GM12801 (cell line): ENCODE measurements around the gene SPTA1.

Source experiments
- CTCF ChIP-seq: IDR thresholded peaks from one replicate; pipeline ENCODE4 v1.5.1; 2011; ENCODE audit warnings: control low read depth; ENCODE audit not compliant: insufficient read length; ENCODE audit errors: extremely low read depth

Gene SPTA1

GRCh38 chr1:158604968-158605367 is 81.5 kb downstream of the SPTA1 start, which contains the start of gene OR10Z1:
Gene OR10Z1 (plus strand): TSS chr1:158605268. CDS start chr1:158606439, 1,171 bp downstream.
- TF ChIP-seq CTCF = no peak

DNA sequence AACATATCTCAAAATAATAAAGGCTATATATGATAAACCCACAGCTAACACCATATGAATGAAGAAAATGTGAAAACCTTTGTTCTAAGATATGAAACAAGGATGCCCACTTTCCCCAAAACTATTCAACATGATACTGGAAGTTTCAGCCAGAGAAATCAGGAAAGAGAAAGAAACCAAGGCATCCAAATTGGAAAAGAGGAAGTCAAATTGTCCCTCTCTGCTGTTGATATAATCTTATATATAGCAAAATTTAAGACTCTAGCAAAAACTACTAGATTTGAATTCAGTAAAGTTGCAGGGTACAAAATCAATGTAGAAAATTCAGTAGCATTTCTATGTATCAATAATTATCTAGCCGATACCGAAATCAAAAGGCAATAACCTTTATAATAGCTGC is 85.8 kb downstream of the SPTA1 start:
- TF ChIP-seq CTCF = no peak

GRCh38 chr1:158586942-158587341 is 99.6 kb downstream of the SPTA1 start:
- no peak for TF ChIP-seq CTCF

DNA sequence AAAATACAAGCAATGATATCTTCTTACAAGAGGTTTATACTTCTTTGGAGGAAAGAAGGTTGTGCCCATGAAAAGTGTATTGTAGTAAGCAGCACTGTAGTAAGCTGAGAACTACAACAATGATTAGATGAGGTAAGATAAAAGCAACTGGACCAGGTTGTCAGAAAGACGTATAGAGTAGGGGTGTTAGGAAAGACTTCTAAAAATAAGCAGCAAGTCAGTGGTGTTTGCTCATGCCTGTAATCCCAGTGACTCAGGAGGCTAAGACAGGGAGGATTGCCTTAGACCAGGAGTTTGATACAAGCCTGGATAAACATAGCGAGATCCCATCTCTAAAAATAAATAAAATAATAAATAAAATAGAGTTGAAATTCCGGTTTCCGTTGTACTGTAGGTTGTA is 102.6 kb downstream of the SPTA1 start:
- TF ChIP-seq CTCF = no peak

DNA sequence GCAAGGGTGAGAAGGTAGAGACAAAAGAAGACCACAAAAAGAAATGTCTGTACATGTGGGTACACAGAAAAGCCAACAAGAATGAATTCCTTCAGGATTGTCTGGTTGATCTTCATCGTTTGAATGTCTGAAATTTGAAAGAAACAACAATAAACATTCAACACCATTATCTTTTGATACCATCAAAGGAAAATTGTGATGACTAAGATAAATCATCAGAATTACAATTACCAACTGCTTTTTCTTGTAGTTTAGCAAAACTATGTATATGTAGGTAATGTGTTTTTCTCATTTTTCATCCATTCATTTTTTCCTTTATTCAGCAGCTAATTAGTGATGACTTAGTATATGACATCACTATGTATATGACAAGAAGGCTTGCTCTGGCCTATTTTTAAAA is 106.8 kb downstream of the SPTA1 start, which contains the start of gene OR10X1:
Gene OR10X1, minus strand, starts transcription at position 167 of the 400 bp plus-strand sequence. Its CDS starts 0 bp downstream, at position 167.
- TF ChIP-seq CTCF = no peak

- no peak for TF ChIP-seq CTCF
These were observed 109.0 kb downstream of the SPTA1 start for GRCh38 chr1:158577561-158577960.

DNA sequence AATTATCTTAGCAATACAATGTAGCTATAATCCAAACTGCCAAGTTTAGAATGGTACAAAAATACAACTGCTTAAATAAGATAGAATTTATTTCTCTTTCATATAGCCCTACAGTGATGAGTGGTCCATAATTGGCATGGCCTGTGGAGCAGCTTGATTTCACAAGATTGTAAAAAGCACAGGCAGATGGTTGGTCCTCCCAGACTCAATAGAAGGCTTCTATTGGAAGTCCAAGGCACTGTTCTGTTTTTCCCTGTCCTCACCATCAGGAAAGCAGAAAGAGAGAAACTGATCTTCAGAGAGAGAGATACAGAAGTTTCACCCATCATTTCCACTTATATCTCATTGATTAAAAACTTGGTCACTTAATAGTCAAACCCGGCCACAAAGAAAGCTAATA is 114.3 kb downstream of the SPTA1 start:
- no peak for TF ChIP-seq CTCF

DNA sequence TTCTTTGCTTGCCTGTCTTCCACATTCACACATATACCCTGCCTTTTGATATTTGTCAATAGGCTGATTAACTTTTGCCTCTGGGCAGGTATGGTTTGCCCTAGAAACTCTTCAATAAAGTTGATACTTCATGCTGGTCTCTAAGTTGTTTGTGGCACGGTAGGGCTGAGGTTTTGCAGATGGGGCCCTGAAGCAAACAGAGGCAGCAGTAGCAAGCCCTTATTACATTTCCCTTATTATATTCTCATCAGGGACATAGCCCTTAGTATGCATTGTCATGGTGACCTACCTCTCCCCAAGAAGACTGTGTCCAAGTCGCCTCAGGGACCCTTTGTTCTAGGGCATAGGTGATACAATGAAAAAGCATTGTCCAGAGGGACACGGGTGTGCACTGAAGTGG is 116.0 kb downstream of the SPTA1 start, which contains the start of gene OR6P1:
Gene OR6P1, minus strand, starts transcription at position 101 of the 400 bp plus-strand sequence. CDS start 6,976 bp downstream, outside the sequence.
- TF ChIP-seq CTCF = no peak
